H1 (cell line): ENCODE data around the gene PRKAA2. TPM values are rescaled to one million over a fixed set of nuclear protein-coding genes. Genes with fewer than 3 reads are reported as not detected.

ENCODE experiments used
- CTCF ChIA-PET: fragments of 300-600 bp; sonication (Branson Sonifier 250); formaldehyde crosslinking; loops from one replicate; lab custom pipeline; 2021; ENCODE audit not compliant: partially characterized antibody; lab: Charles Lee
- POLR2A ChIA-PET: fragments of 300-600 bp; sonication (Branson Sonifier 250); formaldehyde crosslinking; loops from one replicate; lab custom pipeline; 2021; ENCODE audit warnings: inconsistent platforms; ENCODE audit not compliant: partially characterized antibody; lab: Charles Lee
- DNase-seq, 2 experiments: peaks; one replicate each; pipeline versions ENCODE4 v3.0.0 to v3.0.0-alpha.2; 2010 to 2022; ENCODE audit warnings: low spot score in 2 of 2, low read depth in 1 of 2, mixed read lengths in 1 of 2
- FAIRE-seq: peaks from 2 replicates; lab custom pipeline; 2011; peaks lifted over from hg19 to GRCh38; lab: Jason Lieb, UNC
- H2AFZ ChIP-seq: 2 replicates; pipeline ENCODE4 v1.8.1; 2012; ENCODE audit warnings: low read length, inconsistent platforms
- H2AK5ac ChIP-seq: 2 replicates; pipeline ENCODE4 v1.6.1; 2013; ENCODE audit warnings: low read depth, low read length
- H2BK120ac ChIP-seq: replicated peaks from 2 replicates; pipeline ENCODE3; 2013; ENCODE audit warnings: low read depth, low read length, inconsistent platforms
- H2BK12ac ChIP-seq: 2 replicates; pipeline ENCODE4 v1.6.1; 2013; ENCODE audit warnings: low read depth, low read length
- H2BK15ac ChIP-seq: 2 replicates; pipeline ENCODE4 v1.6.1; 2013; ENCODE audit warnings: low read length
- H2BK20ac ChIP-seq: 2 replicates; pipeline ENCODE4 v1.6.1; 2013; ENCODE audit warnings: low read length
- H2BK5ac ChIP-seq: 2 replicates; pipeline ENCODE4 v1.6.1; 2013; ENCODE audit warnings: low read depth, low read length
- H3K14ac ChIP-seq: 2 replicates; pipeline ENCODE4 v1.6.1; 2013; ENCODE audit warnings: inconsistent platforms; ENCODE audit not compliant: insufficient read length
- H3K18ac ChIP-seq: 2 replicates; pipeline ENCODE4 v1.6.1; 2013; ENCODE audit warnings: low read length; ENCODE audit errors: extremely low read depth
- H3K23ac ChIP-seq: 2 replicates; pipeline ENCODE4 v1.6.1; 2013; ENCODE audit warnings: inconsistent platforms; ENCODE audit not compliant: insufficient read length
- H3K23me2 ChIP-seq: 2 replicates; pipeline ENCODE4 v1.6.1; 2013; ENCODE audit warnings: low read depth, low read length
- H3K27ac ChIP-seq: 2 replicates; pipeline ENCODE4 v1.6.1; 2011; ENCODE audit warnings: low read depth, low read length, inconsistent platforms
- H3K27me3 ChIP-seq, 4 experiments: replicated peaks in 1 of 4; 1 replicate in 1 of 4; 2 replicates in 3 of 4; pipeline versions ENCODE4 v1.6.1 to v1.8.1; 2011 to 2013; ENCODE audit warnings: low read length in 3 of 4, mild to moderate bottlenecking in 3 of 4, inconsistent platforms in 2 of 4, mixed read lengths in 2 of 4, moderate library complexity in 1 of 4; ENCODE audit not compliant: control insufficient read depth in 3 of 4, insufficient read depth in 3 of 4; ENCODE audit errors: extremely low read depth in 1 of 4
- H3K36me3 ChIP-seq, 4 experiments: 2 replicates each; pipeline versions ENCODE4 v1.6.1 to v1.8.1; 2011 to 2013; ENCODE audit warnings: mild to moderate bottlenecking in 4 of 4, low read length in 3 of 4, moderate library complexity in 2 of 4, control low read depth in 1 of 4, inconsistent platforms in 1 of 4; ENCODE audit not compliant: insufficient read depth in 4 of 4, control insufficient read depth in 2 of 4
- H3K4ac ChIP-seq: replicated peaks from 2 replicates; pipeline ENCODE3; 2013; ENCODE audit warnings: low read length, low read depth, mixed read lengths, inconsistent platforms; ENCODE audit not compliant: insufficient read length
- H3K4me1 ChIP-seq, 4 experiments: replicated peaks in 1 of 4; 1 replicate in 1 of 4; 2 replicates in 3 of 4; pipeline versions ENCODE4 v1.6.1 to v1.8.1; 2011 to 2013; ENCODE audit warnings: low read length in 3 of 4, inconsistent platforms in 2 of 4, mixed read lengths in 1 of 4; ENCODE audit not compliant: insufficient read depth in 4 of 4, control insufficient read depth in 3 of 4
- H3K4me2 ChIP-seq, 2 experiments: 2 replicates each; pipeline versions ENCODE4 v1.6.1 to v1.8.1; 2011 to 2013; ENCODE audit warnings: low read depth in 2 of 2, low read length in 2 of 2, control low read depth in 1 of 2, inconsistent platforms in 1 of 2, mild to moderate bottlenecking in 1 of 2; ENCODE audit not compliant: insufficient read depth in 1 of 2
- H3K4me3 ChIP-seq, 4 experiments: fragments of 200-600, 300-600 bp in 1 of 4; sonication (generic), shearing (Covaris generic), sonication (Bioruptor Twin) in 1 of 4; 2 replicates each; pipeline versions ENCODE4 v1.5.1 to v1.8.1; 2011 to 2016; ENCODE audit warnings: low read length in 4 of 4, low read depth in 3 of 4, control low read depth in 2 of 4, inconsistent platforms in 2 of 4, mild to moderate bottlenecking in 2 of 4, mixed read lengths in 1 of 4, moderate library complexity in 1 of 4; ENCODE audit not compliant: insufficient read depth in 2 of 4; ENCODE audit errors: extremely low read depth in 1 of 4
- H3K56ac ChIP-seq: replicated peaks from 2 replicates; pipeline ENCODE3; 2013; ENCODE audit warnings: low read depth, mild to moderate bottlenecking, mixed read lengths, low read length, inconsistent platforms; ENCODE audit not compliant: insufficient read length
- H3K79me1 ChIP-seq: 2 replicates; pipeline ENCODE4 v1.6.1; 2013; ENCODE audit warnings: low read depth, low read length, control low read depth
- H3K79me2 ChIP-seq, 2 experiments: 2 replicates each; pipeline versions ENCODE4 v1.6.1 to v1.8.1; 2012 to 2013; ENCODE audit warnings: low read length in 2 of 2, mild to moderate bottlenecking in 2 of 2, inconsistent platforms in 1 of 2; ENCODE audit not compliant: insufficient read depth in 2 of 2, control insufficient read depth in 1 of 2
- H3K9ac ChIP-seq, 4 experiments: replicated peaks in 1 of 4; 1 replicate in 1 of 4; 2 replicates in 3 of 4; pipeline versions ENCODE4 v1.6.1 to v1.8.1; 2011 to 2013; ENCODE audit warnings: low read depth in 3 of 4, low read length in 3 of 4, control low read depth in 2 of 4, mild to moderate bottlenecking in 2 of 4, moderate library complexity in 2 of 4, inconsistent platforms in 1 of 4; ENCODE audit errors: extremely low read depth in 1 of 4
- H3K9me3 ChIP-seq, 2 experiments: 2 replicates each; pipeline versions ENCODE4 v1.6.1 to v1.8.1; 2012 to 2013; ENCODE audit warnings: mild to moderate bottlenecking in 2 of 2, moderate library complexity in 2 of 2, control low read depth in 1 of 2, inconsistent platforms in 1 of 2, low read depth in 1 of 2, low read length in 1 of 2, mixed read lengths in 1 of 2; ENCODE audit not compliant: insufficient read depth in 2 of 2
- H4K20me1 ChIP-seq, 2 experiments: replicated peaks in 1 of 2; 2 replicates each; pipeline versions ENCODE3 to v1.8.1; 2011 to 2013; ENCODE audit warnings: inconsistent platforms in 2 of 2, low read length in 2 of 2, mild to moderate bottlenecking in 1 of 2; ENCODE audit not compliant: insufficient read depth in 2 of 2, control insufficient read depth in 1 of 2
- H4K5ac ChIP-seq: 2 replicates; pipeline ENCODE4 v1.6.1; 2013; ENCODE audit warnings: low read length, low read depth, mixed read lengths, inconsistent platforms; ENCODE audit not compliant: insufficient read length
- H4K8ac ChIP-seq: 2 replicates; pipeline ENCODE4 v1.8.0; 2013; ENCODE audit warnings: mild to moderate bottlenecking, moderate library complexity, low read length, inconsistent platforms; ENCODE audit not compliant: insufficient read depth; ENCODE audit errors: extremely low read depth
- H4K91ac ChIP-seq: replicated peaks from 2 replicates; pipeline ENCODE3; 2013; ENCODE audit warnings: low read length, mixed read lengths, inconsistent platforms; ENCODE audit not compliant: insufficient read length
- ATF2 ChIP-seq: IDR thresholded peaks from 2 replicates; pipeline ENCODE4 v1.6.1; 2012; ENCODE audit warnings: low read length, inconsistent platforms
- BACH1 ChIP-seq: IDR thresholded peaks from 2 replicates; pipeline ENCODE4 v1.6.1; 2012; ENCODE audit warnings: low read length, improper control_type of control experiment
- CBX5 ChIP-seq: fragments of 300-800, 300-1000 bp; sonication (generic); IDR thresholded peaks from 2 replicates; pipeline ENCODE4 v1.7.1; 2016; ENCODE audit warnings: antibody characterized with exemption, low read length, low read depth
- CHD2 ChIP-seq: IDR thresholded peaks from 2 replicates; pipeline ENCODE4 v1.6.1; 2012; ENCODE audit warnings: low read length, improper control_type of control experiment
- CREB1 ChIP-seq: IDR thresholded peaks from 2 replicates; pipeline ENCODE4 v1.6.1; 2012; ENCODE audit warnings: inconsistent platforms
- EZH2 ChIP-seq: fragments of 200-600 bp; sonication (generic); IDR thresholded peaks from 2 replicates; pipeline ENCODE4 v1.7.1; 2012; ENCODE audit warnings: low read depth, mild to moderate bottlenecking, moderate library complexity, low read length, inconsistent platforms; ENCODE audit not compliant: severe bottlenecking
- FOSL1 ChIP-seq: IDR thresholded peaks from 2 replicates; pipeline ENCODE4 v1.6.1; 2011; ENCODE audit warnings: mild to moderate bottlenecking, low read depth, low read length, moderate library complexity; ENCODE audit not compliant: insufficient read depth
- MAX ChIP-seq: IDR thresholded peaks from 2 replicates; pipeline ENCODE4 v1.6.1; 2012; ENCODE audit warnings: inconsistent platforms
- PHF8 ChIP-seq: fragments of 200-600 bp; sonication (generic); conservative IDR thresholded peaks from 2 replicates; pipeline ENCODE4 v1.7.1; 2012; ENCODE audit warnings: low read depth, mild to moderate bottlenecking, inconsistent platforms, low read length, moderate library complexity
- POLR2AphosphoS5 ChIP-seq: IDR thresholded peaks from 2 replicates; pipeline ENCODE4 v1.6.1; 2011; ENCODE audit warnings: low read depth, low read length
- SRF ChIP-seq: IDR thresholded peaks from 2 replicates; pipeline ENCODE4 v1.6.1; 2011; ENCODE audit warnings: mild to moderate bottlenecking, low read depth, low read length, moderate library complexity
- TBP ChIP-seq: IDR thresholded peaks from 2 replicates; pipeline ENCODE4 v1.6.1; 2011; ENCODE audit warnings: low read depth, low read length, improper control_type of control experiment
- WGBS, 2 experiments: shearing (Covaris generic) in 1 of 2; methylation state at CpG; one replicate each; pipeline versions ENCODE4 v1.1.6 to v1.1.7; 2013 to 2015; ENCODE audit warnings: low lambda C conversion rate in 2 of 2, mixed read lengths in 2 of 2, inconsistent platforms in 1 of 2, low coverage in 1 of 2, missing lambda C conversion rate in 1 of 2; ENCODE audit not compliant: insufficient replicate concordance in 2 of 2, insufficient coverage in 1 of 2, insufficient read length in 1 of 2; ENCODE audit errors: extremely low coverage in 1 of 2, missing lambda C conversion rate in 1 of 2; 5-methylcytosine and 5-hydroxymethylcytosine counted together
- polyA plus RNA-seq, 7 experiments: library from polyadenylated mRNA; depleted of rRNA in 3 of 7; stranded (reverse) in 5 of 7; unstranded in 2 of 7; fragments of >200 nt in 5 of 7; fragments of 200-250 nt in 2 of 7; gene quantifications; 1 replicate in 5 of 7; 2 replicates in 1 of 7; 4 replicates in 1 of 7; pipeline versions ENCODE4 v1.2.1 to v1.2.3, GENCODE V29; 2011 to 2013; ENCODE audit warnings: missing spikeins in 2 of 7, mixed read lengths in 2 of 7
- total RNA-seq: library from RNA; stranded (reverse); fragmentation: NEBNext Ultra II Directional; extraction: Animal tissue kit (Norgen Biotek cat#: 25700); gene quantifications from 2 replicates; pipeline ENCODE4 v1.2.1, GENCODE V29; 2021

Gene PRKAA2
- total and polyA plus RNA-seq, 2 of the 8 experiments (the other 6 are each of a cell fraction or from before 2014, with no cell fraction given): 2.6 to 6.4 TPM

GRCh38 chr1:56627019-56627635 is 18.0 kb upstream of the PRKAA2 start:
- ChIA-PET CTCF (interaction anchor here (1.0 to 1.2 kb wide), 2 partner anchors 82 to 441 kb away, joined by 3 read pairs; no protein-coding TSS in a partner anchor), POLR2A (no interaction called here)
- TF ChIP-seq PHF8 (no peak), CREB1 (no peak), BACH1 (no peak), MAX (no peak), FOSL1 (no peak), POLR2AphosphoS5 (no peak), CHD2 (no peak), TBP (no peak), CBX5 (no peak), ATF2 (no peak), EZH2 (no peak), SRF (no peak)

More at GRCh38 chr1:56627019-56627635, 18.0 kb upstream of the PRKAA2 start:
- H3K79me2 ChIP-seq: no peaks in the 10 kb centered on the region
- H4K8ac ChIP-seq: no peak overlapping the region
- H2AK5ac ChIP-seq: no peak overlapping the region
- H3K4me3 ChIP-seq: no peak overlapping the region
- no peak overlapping the region for H3K9ac ChIP-seq
- no peak overlapping the region for H4K91ac ChIP-seq
- WGBS, 2 experiments: 72% methylated on average over 3 of the region's 3 CpGs; no CpG with 5 or more reads in 1 of the 2 experiments
- H2BK120ac ChIP-seq: no peak overlapping the region
- H3K56ac ChIP-seq: no peak overlapping the region
- H2BK15ac ChIP-seq: no peak overlapping the region
- H2BK20ac ChIP-seq: no peak overlapping the region
- H3K9me3 ChIP-seq: no peaks in the 10 kb centered on the region
- H3K14ac ChIP-seq: no peak overlapping the region
- no peaks in the 10 kb centered on the region for H3K79me1 ChIP-seq
- H2BK5ac ChIP-seq: no peak overlapping the region
- no peaks in the 10 kb centered on the region for H3K36me3 ChIP-seq
- no peak overlapping the region for H4K5ac ChIP-seq
- H2AFZ ChIP-seq: no peak overlapping the region
- H3K4me2 ChIP-seq: no peak overlapping the region
- FAIRE-seq: no peak
- no peak overlapping the region for H3K23ac ChIP-seq
- no peak overlapping the region for H3K27ac ChIP-seq
- DNase-seq: no peak
- H3K4me1 ChIP-seq: peaks cover 0 to 2% (median 0%) of the 10 kb centered on the region in 4 experiments; a peak in 1 of 7 replicates
- H3K18ac ChIP-seq: no peak overlapping the region
- H3K23me2 ChIP-seq: no peaks in the 10 kb centered on the region; the same call in 1 of the 2 replicates
- H3K4ac ChIP-seq: no peak overlapping the region
- H4K20me1 ChIP-seq: no peaks in the 10 kb centered on the region
- H3K27me3 ChIP-seq: no peaks in the 10 kb centered on the region
- H2BK12ac ChIP-seq: no peak overlapping the region
